ENCODE data around the gene SLC7A6.

GRCh38 chr16:68233835-68234187 lies 30.5 kb upstream of the SLC7A6 start:
- TF ChIP-seq POLR2A (IDR thresholded peaks at IDR 0.05; ENCODE audit: low read length) (no peak), GATA1 (IDR thresholded peaks at IDR 0.05; ENCODE audit: low read depth, low read length) (no peak)

Measured in erythroblast (primary cell).